K562 (cell line): ENCODE data around the gene SFMBT2. TPM values are rescaled to one million over a fixed set of nuclear protein-coding genes. Genes with fewer than 3 reads are reported as not detected.

ENCODE experiments used
- ATAC-seq: fragments of 200-7000 bp; cut with Tn5 transposase; 3 replicates; pipeline ENCODE4 v1.9.1; 2020; ENCODE audit warnings: moderate library complexity
- BruUV-seq: library from RNA; stranded (reverse); fragments of 400-500 nt; replicated peaks from 2 replicates; lab custom pipeline; 2021; lab: Mats Ljungman, UMichigan
- CTCF ChIA-PET: fragments of 300-600 bp; formaldehyde crosslinking; extraction: SDS; loops from one replicate; lab custom pipeline; 2021; ENCODE audit warnings: low intra/inter-chr PET ratio; lab: Yijun Ruan, JAX
- POLR2A ChIA-PET: fragments of 300-600, 350-650 bp; sonication (Branson Sonifier 250); formaldehyde crosslinking; extraction: SDS; loops from one replicate; lab custom pipeline; 2021; ENCODE audit warnings: antibody characterized with exemption, inconsistent platforms; lab: Yijun Ruan, JAX
- DNase-seq, 4 experiments: peaks; one replicate each; pipeline versions ENCODE4 v3.0.0 to v3.0.0-alpha.2; 2011 to 2018; ENCODE audit warnings: low spot score in 3 of 4, mixed read lengths in 3 of 4; ENCODE audit errors: extremely low read depth in 1 of 4
- FAIRE-seq: peaks from 2 replicates; lab custom pipeline; 2011; peaks lifted over from hg19 to GRCh38; lab: Jason Lieb, UNC
- H2AFZ ChIP-seq: 2 replicates; pipeline ENCODE4 v1.6.0; 2011; ENCODE audit warnings: low read depth, low read length, control low read depth, inconsistent platforms
- H3K27ac ChIP-seq: fragments of 200-600 bp; 3 replicates; pipeline ENCODE4 v1.8.0; 2011; ENCODE audit warnings: low read depth, mild to moderate bottlenecking, control low read depth, inconsistent platforms, low read length, moderate library complexity, mixed read lengths; ENCODE audit errors: extremely low read depth
- H3K27me3 ChIP-seq, 2 experiments: fragments of 300-600 bp in 1 of 2; 2 replicates in 1 of 2; 3 replicates in 1 of 2; pipeline versions ENCODE4 v1.6.0 to v1.8.0; 2011; ENCODE audit warnings: inconsistent platforms in 2 of 2, low read length in 2 of 2, mild to moderate bottlenecking in 1 of 2, mixed read lengths in 1 of 2, moderate library complexity in 1 of 2; ENCODE audit not compliant: control insufficient read depth in 2 of 2, insufficient read depth in 2 of 2
- H3K36me3 ChIP-seq: fragments of 300-600 bp; 3 replicates; pipeline ENCODE4 v1.8.0; 2011; ENCODE audit warnings: mild to moderate bottlenecking, low read length, inconsistent platforms; ENCODE audit not compliant: control insufficient read depth, insufficient read depth
- H3K4me1 ChIP-seq, 2 experiments: fragments of 200-600 bp in 1 of 2; replicated peaks in 1 of 2; 2 replicates in 1 of 2; 3 replicates in 1 of 2; pipeline versions ENCODE4 v1.5.1 to v1.8.0; 2011; ENCODE audit warnings: inconsistent platforms in 2 of 2, low read length in 2 of 2, mild to moderate bottlenecking in 1 of 2, mixed read lengths in 1 of 2, moderate library complexity in 1 of 2; ENCODE audit not compliant: control insufficient read depth in 2 of 2, insufficient read depth in 2 of 2
- H3K4me2 ChIP-seq: 2 replicates; pipeline ENCODE4 v1.6.1; 2011; ENCODE audit warnings: low read length, control low read depth, inconsistent platforms, mixed read lengths; ENCODE audit not compliant: insufficient read depth
- H3K4me3 ChIP-seq: fragments of 200-600 bp; sonication (generic), shearing (Covaris generic); 2 replicates; pipeline ENCODE4 v1.5.1; 2016; ENCODE audit warnings: control low read depth, inconsistent platforms
- H3K79me2 ChIP-seq: fragments of 200-600 bp; 3 replicates; pipeline ENCODE4 v1.8.0; 2011; ENCODE audit warnings: low read length, inconsistent platforms; ENCODE audit not compliant: control insufficient read depth, insufficient read depth
- H3K9ac ChIP-seq, 2 experiments: 2 replicates each; pipeline versions ENCODE4 v1.6.0 to v1.6.1; 2011; ENCODE audit warnings: low read depth in 2 of 2, low read length in 2 of 2, control low read depth in 1 of 2, inconsistent platforms in 1 of 2, mild to moderate bottlenecking in 1 of 2, mixed read lengths in 1 of 2; ENCODE audit not compliant: insufficient read depth in 1 of 2
- H3K9me1 ChIP-seq: one replicate; pipeline ENCODE4 v1.6.0; 2011; ENCODE audit warnings: inconsistent platforms, mild to moderate bottlenecking, low read length, moderate library complexity; ENCODE audit not compliant: control insufficient read depth, insufficient read depth
- H3K9me3 ChIP-seq: replicated peaks from 2 replicates; pipeline ENCODE4 v1.5.1; 2011; ENCODE audit warnings: low read depth, low read length, inconsistent platforms; ENCODE audit not compliant: control insufficient read depth, insufficient read depth
- H4K20me1 ChIP-seq: replicated peaks from 2 replicates; pipeline ENCODE4 v1.6.1; 2011; ENCODE audit warnings: low read length, inconsistent platforms, mixed read lengths; ENCODE audit not compliant: control insufficient read depth, insufficient read depth
- FOXM1 ChIP-seq, 2 experiments: fragments of 450-650 bp in 1 of 2; sonication (generic) in 1 of 2; formaldehyde crosslinking in 1 of 2; IDR thresholded peaks; 2 replicates each; pipeline versions ENCODE4 v1.6.1 to v1.9.0; 2017 to 2022; ENCODE audit warnings: low read depth in 2 of 2, mild to moderate bottlenecking in 2 of 2, missing genetic modification reagents in 1 of 2, moderate library complexity in 1 of 2
- PURB ChIP-seq: sonication (generic); formaldehyde crosslinking; IDR thresholded peaks from 2 replicates; pipeline ENCODE4 v1.9.0; 2021; ENCODE audit warnings: low read depth, mild to moderate bottlenecking, missing genetic modification reagents
- RAD21 ChIP-seq, 2 experiments: fragments of 250-450 bp in 1 of 2; fragments of 450-650 bp in 1 of 2; sonication (Bioruptor Pico) in 1 of 2; formaldehyde crosslinking in 1 of 2; IDR thresholded peaks in 1 of 2; conservative IDR thresholded peaks in 1 of 2; 2 replicates each; pipeline versions ENCODE4 v1.4.0 to v1.8.0; 2020 to 2022; ENCODE audit warnings: mild to moderate bottlenecking in 2 of 2, moderate library complexity in 1 of 2
- RBM25 ChIP-seq: fragments of 200-400 bp; formaldehyde crosslinking; IDR thresholded peaks from 2 replicates; pipeline ENCODE4 v1.6.1; 2018; ENCODE audit warnings: low read length, low read depth, moderate library complexity; ENCODE audit not compliant: severe bottlenecking
- RCOR1 ChIP-seq, 2 experiments: IDR thresholded peaks; 2 replicates each; pipeline ENCODE4 v1.6.1; 2012; ENCODE audit warnings: low read depth in 2 of 2, low read length in 2 of 2, borderline replicate concordance in 1 of 2, improper control_type of control experiment in 1 of 2
- ZNF644 ChIP-seq: fragments of 200-800 bp; sonication (Bioruptor generic); IDR thresholded peaks from 2 replicates; pipeline ENCODE4 v1.6.1; 2016; ENCODE audit warnings: low read depth, missing genetic modification characterization, missing compliant biosample characterization
- WGBS: fragments of 100-300 bp; shearing (Covaris generic); methylation state at CpG from one replicate; pipeline ENCODE4 v1.1.6; 2016; ENCODE audit warnings: low coverage, mixed read lengths; ENCODE audit not compliant: insufficient coverage; ENCODE audit errors: missing lambda C conversion rate; 5-methylcytosine and 5-hydroxymethylcytosine counted together
- in situ Hi-C: fragments of 300-500 bp; cut with MboI; formaldehyde crosslinking; loops from 4 replicates; pipeline ENCODE4 v1.15.0; 2018; ENCODE audit warnings: inconsistent platforms, mixed read lengths
- intact Hi-C: fragments of 100-400 bp; cut with micrococcal nuclease; formaldehyde crosslinking; loops from 2 replicates; pipeline ENCODE4 v1.14.2; 2022
- polyA plus RNA-seq, 8 experiments: library from polyadenylated mRNA; depleted of rRNA in 4 of 8; stranded (reverse) in 5 of 8; unstranded in 3 of 8; fragments of >200 nt; fragmentation: Nextera tagmentation in 2 of 8; fragmentation: Illumina TruSeq in 1 of 8; extraction: Ambion mirVana in 2 of 8; extraction: Trizol in 1 of 8; gene quantifications; 2 replicates each; pipeline versions ENCODE4 v1.2.1 to v1.2.3, GENCODE V29; 2011 to 2014; ENCODE audit warnings: inconsistent platforms in 1 of 8, missing spikeins in 1 of 8
- total RNA-seq, 7 experiments: library from RNA; depleted of rRNA in 6 of 7; stranded (reverse); fragments of >200 nt in 6 of 7; fragmentation: Illumina TruSeq in 2 of 7; extraction: Trizol in 2 of 7; gene quantifications; 2 replicates each; pipeline versions ENCODE4 v1.2.1 to v1.2.3, GENCODE V29; 2011 to 2021; ENCODE audit warnings: low replicate concordance in 1 of 7
- TF ChIP-seq, protein P1 (sequence below): fragments of 450-650 bp; IDR thresholded peaks from 2 replicates; pipeline ENCODE4 v1.6.1; 2016; ENCODE audit warnings: mild to moderate bottlenecking, moderate library complexity
- TF ChIP-seq, protein P2 (sequence below), 2 experiments: fragments of 450-650 bp in 1 of 2; sonication (generic) in 1 of 2; formaldehyde crosslinking in 1 of 2; IDR thresholded peaks in 1 of 2; conservative IDR thresholded peaks in 1 of 2; 2 replicates each; pipeline versions ENCODE4 v1.6.1 to v1.8.1; 2016 to 2023; ENCODE audit warnings: mild to moderate bottlenecking in 2 of 2, moderate library complexity in 2 of 2, inconsistent platforms in 1 of 2, missing genetic modification reagents in 1 of 2

The SFMBT2 gene
- total and polyA plus RNA-seq, 9 of the 15 experiments (the other 6 are each of a cell fraction or from before 2014, with no cell fraction given), result 1.2 to 13.6 (median 7.6) TPM

DNA sequence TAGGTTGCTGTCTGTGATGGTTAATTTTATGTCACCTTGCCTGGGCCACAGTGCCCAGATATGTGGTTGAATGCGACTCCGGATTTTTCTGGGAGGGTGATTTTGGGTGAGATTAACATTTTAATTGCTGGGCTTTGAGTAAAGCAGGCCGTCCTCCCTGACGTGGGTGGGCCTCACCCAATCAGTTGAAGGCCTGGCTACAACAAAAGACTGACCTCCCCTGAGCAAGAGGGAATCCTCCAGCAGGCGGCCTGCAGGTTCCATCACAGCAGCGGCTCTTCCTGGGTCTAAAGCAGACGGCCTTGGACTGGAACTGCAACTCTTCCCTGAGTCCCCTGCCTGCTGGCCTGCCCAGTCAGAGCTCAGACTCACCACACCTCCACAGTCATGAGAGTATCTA lies 114.2 kb downstream of the SFMBT2 start:
- Histone ChIP-seq H3K9ac (no peak overlapping the region), H3K36me3 (peaks cover 2% of the 10 kb centered on the region; the same call in 1 of the 3 replicates), H3K79me2 (peaks cover 81% of the 10 kb centered on the region), H3K4me1 (peaks cover 6% of the 10 kb centered on the region in 2 experiments; a peak in 3 of 5 replicates), H3K27me3 (no peaks in the 10 kb centered on the region), H2AFZ (no peak overlapping the region), H3K9me3 (no peaks in the 10 kb centered on the region), H4K20me1 (peaks cover 9% of the 10 kb centered on the region), H3K27ac (no peak overlapping the region), H3K4me2 (no peak overlapping the region), H3K9me1 (no peaks in the 10 kb centered on the region), H3K4me3 (no peak overlapping the region)
- in situ Hi-C loops, result no loop called here
- peak in 1 of 4 experiments; percentile 17 for DNase-seq
- ATAC-seq, result peak; percentile 64
- intact Hi-C loops, result no loop called here
- CTCF ChIA-PET, result no interaction called here
- FAIRE-seq, result no peak
- no TSS peak for BruUV-seq
- 44% methylated on average over 7 of the region's 7 CpGs for WGBS
- POLR2A ChIA-PET, result interaction anchor here (0.5 kb wide), 1 partner anchor 22 kb away, joined by 3 read pairs; no protein-coding TSS in a partner anchor
- TF ChIP-seq ZNF644 (no peak), RBM25 (peak; percentile 77), RAD21 (CRISPR knock-in tag; conservative IDR thresholded peaks at IDR 0.05 in 1 of 2, IDR thresholded peaks at IDR 0.05 in 1 of 2) (0 out of 4 replicates have a peak, but pooled peaks of 1 of the 2 experiments have one; percentile 28), FOXM1 (IDR thresholded peaks at IDR 0.05; ENCODE audit: low read depth) (peak; percentile 75), FOXM1 (CRISPR knock-in tag; IDR thresholded peaks at IDR 0.05; ENCODE audit: low read depth) (no peak), PURB (CRISPR knock-in tag) (no peak), RCOR1 (IDR thresholded peaks at IDR 0.05; ENCODE audit: borderline replicate concordance in 1 of 2, low read depth in 2 of 2, low read length in 2 of 2) (no peak)
- TF ChIP-seq, protein P1, sequence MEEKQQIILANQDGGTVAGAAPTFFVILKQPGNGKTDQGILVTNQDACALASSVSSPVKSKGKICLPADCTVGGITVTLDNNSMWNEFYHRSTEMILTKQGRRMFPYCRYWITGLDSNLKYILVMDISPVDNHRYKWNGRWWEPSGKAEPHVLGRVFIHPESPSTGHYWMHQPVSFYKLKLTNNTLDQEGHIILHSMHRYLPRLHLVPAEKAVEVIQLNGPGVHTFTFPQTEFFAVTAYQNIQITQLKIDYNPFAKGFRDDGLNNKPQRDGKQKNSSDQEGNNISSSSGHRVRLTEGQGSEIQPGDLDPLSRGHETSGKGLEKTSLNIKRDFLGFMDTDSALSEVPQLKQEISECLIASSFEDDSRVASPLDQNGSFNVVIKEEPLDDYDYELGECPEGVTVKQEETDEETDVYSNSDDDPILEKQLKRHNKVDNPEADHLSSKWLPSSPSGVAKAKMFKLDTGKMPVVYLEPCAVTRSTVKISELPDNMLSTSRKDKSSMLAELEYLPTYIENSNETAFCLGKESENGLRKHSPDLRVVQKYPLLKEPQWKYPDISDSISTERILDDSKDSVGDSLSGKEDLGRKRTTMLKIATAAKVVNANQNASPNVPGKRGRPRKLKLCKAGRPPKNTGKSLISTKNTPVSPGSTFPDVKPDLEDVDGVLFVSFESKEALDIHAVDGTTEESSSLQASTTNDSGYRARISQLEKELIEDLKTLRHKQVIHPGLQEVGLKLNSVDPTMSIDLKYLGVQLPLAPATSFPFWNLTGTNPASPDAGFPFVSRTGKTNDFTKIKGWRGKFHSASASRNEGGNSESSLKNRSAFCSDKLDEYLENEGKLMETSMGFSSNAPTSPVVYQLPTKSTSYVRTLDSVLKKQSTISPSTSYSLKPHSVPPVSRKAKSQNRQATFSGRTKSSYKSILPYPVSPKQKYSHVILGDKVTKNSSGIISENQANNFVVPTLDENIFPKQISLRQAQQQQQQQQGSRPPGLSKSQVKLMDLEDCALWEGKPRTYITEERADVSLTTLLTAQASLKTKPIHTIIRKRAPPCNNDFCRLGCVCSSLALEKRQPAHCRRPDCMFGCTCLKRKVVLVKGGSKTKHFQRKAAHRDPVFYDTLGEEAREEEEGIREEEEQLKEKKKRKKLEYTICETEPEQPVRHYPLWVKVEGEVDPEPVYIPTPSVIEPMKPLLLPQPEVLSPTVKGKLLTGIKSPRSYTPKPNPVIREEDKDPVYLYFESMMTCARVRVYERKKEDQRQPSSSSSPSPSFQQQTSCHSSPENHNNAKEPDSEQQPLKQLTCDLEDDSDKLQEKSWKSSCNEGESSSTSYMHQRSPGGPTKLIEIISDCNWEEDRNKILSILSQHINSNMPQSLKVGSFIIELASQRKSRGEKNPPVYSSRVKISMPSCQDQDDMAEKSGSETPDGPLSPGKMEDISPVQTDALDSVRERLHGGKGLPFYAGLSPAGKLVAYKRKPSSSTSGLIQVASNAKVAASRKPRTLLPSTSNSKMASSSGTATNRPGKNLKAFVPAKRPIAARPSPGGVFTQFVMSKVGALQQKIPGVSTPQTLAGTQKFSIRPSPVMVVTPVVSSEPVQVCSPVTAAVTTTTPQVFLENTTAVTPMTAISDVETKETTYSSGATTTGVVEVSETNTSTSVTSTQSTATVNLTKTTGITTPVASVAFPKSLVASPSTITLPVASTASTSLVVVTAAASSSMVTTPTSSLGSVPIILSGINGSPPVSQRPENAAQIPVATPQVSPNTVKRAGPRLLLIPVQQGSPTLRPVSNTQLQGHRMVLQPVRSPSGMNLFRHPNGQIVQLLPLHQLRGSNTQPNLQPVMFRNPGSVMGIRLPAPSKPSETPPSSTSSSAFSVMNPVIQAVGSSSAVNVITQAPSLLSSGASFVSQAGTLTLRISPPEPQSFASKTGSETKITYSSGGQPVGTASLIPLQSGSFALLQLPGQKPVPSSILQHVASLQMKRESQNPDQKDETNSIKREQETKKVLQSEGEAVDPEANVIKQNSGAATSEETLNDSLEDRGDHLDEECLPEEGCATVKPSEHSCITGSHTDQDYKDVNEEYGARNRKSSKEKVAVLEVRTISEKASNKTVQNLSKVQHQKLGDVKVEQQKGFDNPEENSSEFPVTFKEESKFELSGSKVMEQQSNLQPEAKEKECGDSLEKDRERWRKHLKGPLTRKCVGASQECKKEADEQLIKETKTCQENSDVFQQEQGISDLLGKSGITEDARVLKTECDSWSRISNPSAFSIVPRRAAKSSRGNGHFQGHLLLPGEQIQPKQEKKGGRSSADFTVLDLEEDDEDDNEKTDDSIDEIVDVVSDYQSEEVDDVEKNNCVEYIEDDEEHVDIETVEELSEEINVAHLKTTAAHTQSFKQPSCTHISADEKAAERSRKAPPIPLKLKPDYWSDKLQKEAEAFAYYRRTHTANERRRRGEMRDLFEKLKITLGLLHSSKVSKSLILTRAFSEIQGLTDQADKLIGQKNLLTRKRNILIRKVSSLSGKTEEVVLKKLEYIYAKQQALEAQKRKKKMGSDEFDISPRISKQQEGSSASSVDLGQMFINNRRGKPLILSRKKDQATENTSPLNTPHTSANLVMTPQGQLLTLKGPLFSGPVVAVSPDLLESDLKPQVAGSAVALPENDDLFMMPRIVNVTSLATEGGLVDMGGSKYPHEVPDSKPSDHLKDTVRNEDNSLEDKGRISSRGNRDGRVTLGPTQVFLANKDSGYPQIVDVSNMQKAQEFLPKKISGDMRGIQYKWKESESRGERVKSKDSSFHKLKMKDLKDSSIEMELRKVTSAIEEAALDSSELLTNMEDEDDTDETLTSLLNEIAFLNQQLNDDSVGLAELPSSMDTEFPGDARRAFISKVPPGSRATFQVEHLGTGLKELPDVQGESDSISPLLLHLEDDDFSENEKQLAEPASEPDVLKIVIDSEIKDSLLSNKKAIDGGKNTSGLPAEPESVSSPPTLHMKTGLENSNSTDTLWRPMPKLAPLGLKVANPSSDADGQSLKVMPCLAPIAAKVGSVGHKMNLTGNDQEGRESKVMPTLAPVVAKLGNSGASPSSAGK, result no peak
- TF ChIP-seq, protein P2, sequence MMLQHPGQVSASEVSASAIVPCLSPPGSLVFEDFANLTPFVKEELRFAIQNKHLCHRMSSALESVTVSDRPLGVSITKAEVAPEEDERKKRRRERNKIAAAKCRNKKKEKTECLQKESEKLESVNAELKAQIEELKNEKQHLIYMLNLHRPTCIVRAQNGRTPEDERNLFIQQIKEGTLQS (IDR thresholded peaks at IDR 0.05), result no peak
- TF ChIP-seq, protein P2 (CRISPR knock-in tag; conservative IDR thresholded peaks at IDR 0.05), result no peak
